HepG2 (cell line): ENCODE data around the gene DDOST. TPM values are rescaled to one million over a fixed set of nuclear protein-coding genes. Genes with fewer than 3 reads are reported as not detected.

Source experiments
- FLYWCH1 ChIP-seq: sonication (generic); formaldehyde crosslinking; IDR thresholded peaks from 2 replicates; pipeline ENCODE4 v1.8.1; 2023; ENCODE audit warnings: mild to moderate bottlenecking, missing genetic modification reagents
- NR2F6 ChIP-seq, 2 experiments: IDR thresholded peaks; 2 replicates each; pipeline ENCODE4 v1.6.1; 2016; ENCODE audit warnings: antibody characterized with exemption in 1 of 2, mild to moderate bottlenecking in 1 of 2
- SRY ChIP-seq: sonication (generic); formaldehyde crosslinking; IDR thresholded peaks from 2 replicates; pipeline ENCODE4 v1.8.0; 2022; ENCODE audit warnings: mild to moderate bottlenecking, missing genetic modification reagents
- TAF15 ChIP-seq: fragments of 200-400 bp; formaldehyde crosslinking; IDR thresholded peaks from one replicate; pipeline ENCODE4 v1.6.1; 2018; ENCODE audit warnings: mild to moderate bottlenecking, low read depth, low read length; ENCODE audit not compliant: poor library complexity, severe bottlenecking
- TGIF2 ChIP-seq: IDR thresholded peaks from 2 replicates; pipeline ENCODE4 v1.6.1; 2016; ENCODE audit warnings: control low read depth, missing compliant biosample characterization
- ZBTB40 ChIP-seq, 2 experiments: fragments of 450-650 bp in 1 of 2; sonication (generic) in 1 of 2; formaldehyde crosslinking in 1 of 2; IDR thresholded peaks; 2 replicates each; pipeline versions ENCODE4 v1.6.1 to v1.8.0; 2016 to 2022; ENCODE audit warnings: antibody characterized with exemption in 1 of 2, mild to moderate bottlenecking in 1 of 2, missing genetic modification reagents in 1 of 2
- ZMAT3 ChIP-seq: sonication (generic); formaldehyde crosslinking; conservative IDR thresholded peaks from 2 replicates; pipeline ENCODE4 v1.7.0; 2021; ENCODE audit warnings: missing genetic modification reagents
- polyA plus RNA-seq, 8 experiments: library from polyadenylated mRNA; depleted of rRNA in 3 of 8; stranded (reverse) in 7 of 8; unstranded in 1 of 8; fragments of >200 nt; fragmentation: Illumina TruSeq in 4 of 8; extraction: Trizol in 4 of 8; gene quantifications; 2 replicates each; pipeline versions ENCODE4 v1.2.1 to v1.2.3, GENCODE V29; 2011 to 2016; ENCODE audit warnings: low read depth in 4 of 8, missing spikeins in 1 of 8, mixed read lengths in 1 of 8; ENCODE audit not compliant: insufficient read depth in 1 of 8
- total RNA-seq, 5 experiments: library from RNA; depleted of rRNA; stranded (reverse); fragments of >200 nt; fragmentation: Illumina TruSeq; extraction: Trizol; gene quantifications; 2 replicates each; pipeline ENCODE4 v1.2.3, GENCODE V29; 2016; ENCODE audit warnings: low read depth in 1 of 5
- TF ChIP-seq, protein P1 (sequence below): sonication (generic); formaldehyde crosslinking; IDR thresholded peaks from 2 replicates; pipeline ENCODE4 v1.4.0; 2020; ENCODE audit warnings: missing genetic modification reagents
- TF ChIP-seq, protein P2 (sequence below): sonication (generic); formaldehyde crosslinking; IDR thresholded peaks from 2 replicates; pipeline ENCODE4 v1.4.0; 2020; ENCODE audit warnings: missing genetic modification reagents
- TF ChIP-seq, protein P3 (sequence below): sonication (generic); formaldehyde crosslinking; IDR thresholded peaks from 2 replicates; pipeline ENCODE4 v1.9.0; 2022; ENCODE audit warnings: missing genetic modification reagents, mild to moderate bottlenecking, borderline replicate concordance

Gene DDOST
- total and polyA plus RNA-seq, 2 of the 13 experiments (the other 11 are each of a cell fraction or from before 2014, with no cell fraction given): 335 to 494 TPM

DNA sequence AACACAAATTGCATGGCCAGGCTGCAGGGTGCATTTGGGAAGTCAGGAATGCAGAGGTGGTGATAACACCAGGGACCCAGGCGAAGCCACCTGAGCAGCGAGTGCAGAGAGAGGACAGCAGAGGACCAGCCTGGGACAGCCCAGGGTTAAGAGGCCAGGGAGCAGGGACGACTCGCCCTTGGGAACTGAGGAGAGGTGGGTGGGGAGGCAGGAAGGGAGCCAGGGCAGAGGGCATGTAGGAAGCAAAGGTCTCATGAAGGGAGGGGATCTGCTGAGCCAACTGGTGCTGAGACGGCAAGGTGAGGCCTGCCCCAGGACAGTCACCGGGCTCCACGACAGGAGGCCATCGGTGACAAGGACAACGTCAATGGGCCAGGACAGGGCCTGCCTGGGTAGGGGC is 40.3 kb upstream of the DDOST start (continued):
- TF ChIP-seq, protein P1, sequence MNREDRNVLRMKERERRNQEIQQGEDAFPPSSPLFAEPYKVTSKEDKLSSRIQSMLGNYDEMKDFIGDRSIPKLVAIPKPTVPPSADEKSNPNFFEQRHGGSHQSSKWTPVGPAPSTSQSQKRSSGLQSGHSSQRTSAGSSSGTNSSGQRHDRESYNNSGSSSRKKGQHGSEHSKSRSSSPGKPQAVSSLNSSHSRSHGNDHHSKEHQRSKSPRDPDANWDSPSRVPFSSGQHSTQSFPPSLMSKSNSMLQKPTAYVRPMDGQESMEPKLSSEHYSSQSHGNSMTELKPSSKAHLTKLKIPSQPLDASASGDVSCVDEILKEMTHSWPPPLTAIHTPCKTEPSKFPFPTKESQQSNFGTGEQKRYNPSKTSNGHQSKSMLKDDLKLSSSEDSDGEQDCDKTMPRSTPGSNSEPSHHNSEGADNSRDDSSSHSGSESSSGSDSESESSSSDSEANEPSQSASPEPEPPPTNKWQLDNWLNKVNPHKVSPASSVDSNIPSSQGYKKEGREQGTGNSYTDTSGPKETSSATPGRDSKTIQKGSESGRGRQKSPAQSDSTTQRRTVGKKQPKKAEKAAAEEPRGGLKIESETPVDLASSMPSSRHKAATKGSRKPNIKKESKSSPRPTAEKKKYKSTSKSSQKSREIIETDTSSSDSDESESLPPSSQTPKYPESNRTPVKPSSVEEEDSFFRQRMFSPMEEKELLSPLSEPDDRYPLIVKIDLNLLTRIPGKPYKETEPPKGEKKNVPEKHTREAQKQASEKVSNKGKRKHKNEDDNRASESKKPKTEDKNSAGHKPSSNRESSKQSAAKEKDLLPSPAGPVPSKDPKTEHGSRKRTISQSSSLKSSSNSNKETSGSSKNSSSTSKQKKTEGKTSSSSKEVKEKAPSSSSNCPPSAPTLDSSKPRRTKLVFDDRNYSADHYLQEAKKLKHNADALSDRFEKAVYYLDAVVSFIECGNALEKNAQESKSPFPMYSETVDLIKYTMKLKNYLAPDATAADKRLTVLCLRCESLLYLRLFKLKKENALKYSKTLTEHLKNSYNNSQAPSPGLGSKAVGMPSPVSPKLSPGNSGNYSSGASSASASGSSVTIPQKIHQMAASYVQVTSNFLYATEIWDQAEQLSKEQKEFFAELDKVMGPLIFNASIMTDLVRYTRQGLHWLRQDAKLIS (CRISPR knock-in tag): no peak
- TF ChIP-seq TAF15 (no peak), NR2F6 (IDR thresholded peaks at IDR 0.05) (no peak), NR2F6 (CRISPR knock-in tag; IDR thresholded peaks at IDR 0.05) (0 out of 2 replicates have a peak, but pooled peaks have one; percentile 10), SRY (no peak), FLYWCH1 (CRISPR knock-in tag) (no peak), ZMAT3 (CRISPR knock-in tag) (no peak), ZBTB40 (IDR thresholded peaks at IDR 0.05) (no peak), ZBTB40 (CRISPR knock-in tag; IDR thresholded peaks at IDR 0.05) (no peak), TGIF2 (CRISPR knock-in tag) (no peak)
- TF ChIP-seq, protein P2, sequence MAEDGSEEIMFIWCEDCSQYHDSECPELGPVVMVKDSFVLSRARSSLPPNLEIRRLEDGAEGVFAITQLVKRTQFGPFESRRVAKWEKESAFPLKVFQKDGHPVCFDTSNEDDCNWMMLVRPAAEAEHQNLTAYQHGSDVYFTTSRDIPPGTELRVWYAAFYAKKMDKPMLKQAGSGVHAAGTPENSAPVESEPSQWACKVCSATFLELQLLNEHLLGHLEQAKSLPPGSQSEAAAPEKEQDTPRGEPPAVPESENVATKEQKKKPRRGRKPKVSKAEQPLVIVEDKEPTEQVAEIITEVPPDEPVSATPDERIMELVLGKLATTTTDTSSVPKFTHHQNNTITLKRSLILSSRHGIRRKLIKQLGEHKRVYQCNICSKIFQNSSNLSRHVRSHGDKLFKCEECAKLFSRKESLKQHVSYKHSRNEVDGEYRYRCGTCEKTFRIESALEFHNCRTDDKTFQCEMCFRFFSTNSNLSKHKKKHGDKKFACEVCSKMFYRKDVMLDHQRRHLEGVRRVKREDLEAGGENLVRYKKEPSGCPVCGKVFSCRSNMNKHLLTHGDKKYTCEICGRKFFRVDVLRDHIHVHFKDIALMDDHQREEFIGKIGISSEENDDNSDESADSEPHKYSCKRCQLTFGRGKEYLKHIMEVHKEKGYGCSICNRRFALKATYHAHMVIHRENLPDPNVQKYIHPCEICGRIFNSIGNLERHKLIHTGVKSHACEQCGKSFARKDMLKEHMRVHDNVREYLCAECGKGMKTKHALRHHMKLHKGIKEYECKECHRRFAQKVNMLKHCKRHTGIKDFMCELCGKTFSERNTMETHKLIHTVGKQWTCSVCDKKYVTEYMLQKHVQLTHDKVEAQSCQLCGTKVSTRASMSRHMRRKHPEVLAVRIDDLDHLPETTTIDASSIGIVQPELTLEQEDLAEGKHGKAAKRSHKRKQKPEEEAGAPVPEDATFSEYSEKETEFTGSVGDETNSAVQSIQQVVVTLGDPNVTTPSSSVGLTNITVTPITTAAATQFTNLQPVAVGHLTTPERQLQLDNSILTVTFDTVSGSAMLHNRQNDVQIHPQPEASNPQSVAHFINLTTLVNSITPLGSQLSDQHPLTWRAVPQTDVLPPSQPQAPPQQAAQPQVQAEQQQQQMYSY: no peak
- TF ChIP-seq, protein P3, sequence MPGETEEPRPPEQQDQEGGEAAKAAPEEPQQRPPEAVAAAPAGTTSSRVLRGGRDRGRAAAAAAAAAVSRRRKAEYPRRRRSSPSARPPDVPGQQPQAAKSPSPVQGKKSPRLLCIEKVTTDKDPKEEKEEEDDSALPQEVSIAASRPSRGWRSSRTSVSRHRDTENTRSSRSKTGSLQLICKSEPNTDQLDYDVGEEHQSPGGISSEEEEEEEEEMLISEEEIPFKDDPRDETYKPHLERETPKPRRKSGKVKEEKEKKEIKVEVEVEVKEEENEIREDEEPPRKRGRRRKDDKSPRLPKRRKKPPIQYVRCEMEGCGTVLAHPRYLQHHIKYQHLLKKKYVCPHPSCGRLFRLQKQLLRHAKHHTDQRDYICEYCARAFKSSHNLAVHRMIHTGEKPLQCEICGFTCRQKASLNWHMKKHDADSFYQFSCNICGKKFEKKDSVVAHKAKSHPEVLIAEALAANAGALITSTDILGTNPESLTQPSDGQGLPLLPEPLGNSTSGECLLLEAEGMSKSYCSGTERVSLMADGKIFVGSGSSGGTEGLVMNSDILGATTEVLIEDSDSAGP: 0 out of 2 replicates have a peak, but pooled peaks have one; percentile 6
